Mesenchymal stem cell (in vitro differentiated cells and primary cell): Measurements from ENCODE around the gene ADPRHL1.
"Not testable (repeated sequence)": the region's sequence is repeated elsewhere in the genome, so short reads cannot be mapped to it uniquely, and the experiment has no call there.

Experiments
- DNase-seq: peaks from one replicate; pipeline ENCODE4 v3.0.0-alpha.2; 2013
- H2AFZ ChIP-seq: one replicate; pipeline ENCODE4 v1.6.1; 2013; ENCODE audit warnings: low read depth, mild to moderate bottlenecking, control low read depth, inconsistent platforms, low read length, moderate library complexity
- H2AK5ac ChIP-seq: 2 replicates; pipeline ENCODE4 v1.6.1; 2013; ENCODE audit warnings: low read length, moderate library complexity, mild to moderate bottlenecking, inconsistent platforms; ENCODE audit not compliant: severe bottlenecking
- H2BK120ac ChIP-seq: one replicate; pipeline ENCODE4 v1.6.1; 2013; ENCODE audit warnings: low read depth, mild to moderate bottlenecking, inconsistent platforms, low read length, moderate library complexity
- H2BK12ac ChIP-seq, 2 experiments: one replicate each; pipeline ENCODE4 v1.6.1; 2013; ENCODE audit warnings: inconsistent platforms in 2 of 2, low read length in 2 of 2, mild to moderate bottlenecking in 2 of 2, moderate library complexity in 2 of 2, control low read depth in 1 of 2
- H2BK15ac ChIP-seq: one replicate; pipeline ENCODE4 v1.6.1; 2013; ENCODE audit warnings: mild to moderate bottlenecking, low read depth, inconsistent platforms; ENCODE audit not compliant: poor library complexity, severe bottlenecking
- H2BK5ac ChIP-seq: 2 replicates; pipeline ENCODE4 v1.6.1; 2013; ENCODE audit warnings: low read depth, mild to moderate bottlenecking, low read length, control low read depth, inconsistent platforms; ENCODE audit not compliant: poor library complexity, severe bottlenecking
- H3K14ac ChIP-seq, 2 experiments: one replicate each; pipeline ENCODE4 v1.6.1; 2013; ENCODE audit warnings: inconsistent platforms in 2 of 2, low read length in 2 of 2, control low read depth in 1 of 2, mild to moderate bottlenecking in 1 of 2, moderate library complexity in 1 of 2
- H3K18ac ChIP-seq, 2 experiments: one replicate each; pipeline ENCODE4 v1.6.1; 2013; ENCODE audit warnings: inconsistent platforms in 2 of 2, low read length in 2 of 2, control low read depth in 1 of 2, low read depth in 1 of 2, mild to moderate bottlenecking in 1 of 2
- H3K23ac ChIP-seq, 2 experiments: one replicate each; pipeline ENCODE4 v1.6.1; 2013; ENCODE audit warnings: inconsistent platforms in 2 of 2, low read length in 2 of 2, mild to moderate bottlenecking in 2 of 2, moderate library complexity in 2 of 2, control low read depth in 1 of 2
- H3K27ac ChIP-seq: 2 replicates; pipeline ENCODE4 v1.5.1; 2013; ENCODE audit warnings: mild to moderate bottlenecking, moderate library complexity, low read length, control low read depth, inconsistent platforms; ENCODE audit not compliant: poor library complexity, severe bottlenecking
- H3K27me3 ChIP-seq, 2 experiments: 2 replicates each; pipeline versions ENCODE4 v1.6.1 to v1.7.0; 2013; ENCODE audit warnings: low read length in 2 of 2, mild to moderate bottlenecking in 2 of 2, moderate library complexity in 2 of 2, control low read depth in 1 of 2, inconsistent platforms in 1 of 2; ENCODE audit not compliant: control insufficient read depth in 1 of 2, insufficient read depth in 1 of 2
- H3K36me3 ChIP-seq, 2 experiments: 2 replicates each; pipeline versions ENCODE4 v1.6.1 to v1.7.0; 2013; ENCODE audit warnings: low read length in 2 of 2, control low read depth in 1 of 2, inconsistent platforms in 1 of 2, low read depth in 1 of 2, mild to moderate bottlenecking in 1 of 2; ENCODE audit not compliant: insufficient read depth in 2 of 2, control insufficient read depth in 1 of 2
- H3K4ac ChIP-seq, 2 experiments: one replicate each; pipeline ENCODE4 v1.6.1; 2013; ENCODE audit warnings: inconsistent platforms in 2 of 2, low read length in 2 of 2, mild to moderate bottlenecking in 2 of 2, moderate library complexity in 2 of 2, control low read depth in 1 of 2, low read depth in 1 of 2
- H3K4me1 ChIP-seq: 2 replicates; pipeline ENCODE4 v1.6.1; 2013; ENCODE audit warnings: low read depth, low read length, control low read depth; ENCODE audit not compliant: control insufficient read depth, insufficient read depth
- H3K4me2 ChIP-seq: 2 replicates; pipeline ENCODE4 v1.6.1; 2013; ENCODE audit warnings: low read length, mild to moderate bottlenecking, inconsistent platforms; ENCODE audit not compliant: poor library complexity, severe bottlenecking
- H3K4me3 ChIP-seq, 2 experiments: 2 replicates each; pipeline versions ENCODE4 v1.5.1 to v1.7.0; 2013; ENCODE audit warnings: low read length in 2 of 2, mild to moderate bottlenecking in 2 of 2, control low read depth in 1 of 2, low read depth in 1 of 2; ENCODE audit not compliant: insufficient read depth in 1 of 2
- H3K79me1 ChIP-seq: replicated peaks from 2 replicates; pipeline ENCODE4 v1.6.1; 2013; ENCODE audit warnings: mild to moderate bottlenecking, control low read depth, low read length, inconsistent platforms; ENCODE audit not compliant: poor library complexity, severe bottlenecking
- H3K9ac ChIP-seq: 2 replicates; pipeline ENCODE4 v1.7.0; 2013; ENCODE audit warnings: mild to moderate bottlenecking, low read length, moderate library complexity
- H3K9me3 ChIP-seq: 2 replicates; pipeline ENCODE4 v1.7.0; 2013; ENCODE audit warnings: mild to moderate bottlenecking, low read length; ENCODE audit not compliant: control insufficient read depth
- H4K8ac ChIP-seq: one replicate; pipeline ENCODE4 v1.6.1; 2013; ENCODE audit warnings: inconsistent platforms, mild to moderate bottlenecking, low read length, moderate library complexity
- H4K91ac ChIP-seq: one replicate; pipeline ENCODE4 v1.6.1; 2013; ENCODE audit warnings: mild to moderate bottlenecking, low read length, inconsistent platforms
- WGBS: methylation state at CpG from one replicate; pipeline ENCODE4 v1.1.7; 2013; ENCODE audit warnings: mixed read lengths; 5-methylcytosine and 5-hydroxymethylcytosine counted together

The ADPRHL1 gene

DNA sequence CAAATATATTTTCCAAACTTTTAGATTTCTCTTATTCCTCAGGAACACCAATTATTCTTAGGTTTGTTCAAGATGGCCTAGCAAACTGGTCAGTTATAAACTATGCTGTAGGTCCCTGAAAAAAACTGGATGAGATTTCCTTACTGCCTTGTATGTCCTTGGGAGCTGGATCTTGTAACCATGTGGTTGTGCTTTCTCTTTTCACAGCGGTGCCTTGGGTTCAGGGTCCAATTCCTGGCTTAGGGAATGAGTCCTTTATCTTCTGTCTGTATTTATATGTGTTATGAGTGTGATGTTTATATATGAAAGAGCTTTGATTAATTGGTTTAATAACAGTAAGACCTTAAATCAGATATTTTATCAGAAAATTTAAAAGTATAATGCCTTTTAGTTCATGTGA is 65.9 kb downstream of the ADPRHL1 start:
- Histone ChIP-seq H2BK5ac (no peak overlapping the region), H3K4me2 (no peak overlapping the region), H3K27me3 (no peaks in the 10 kb centered on the region), H2AK5ac (no peak overlapping the region), H3K79me1 (no peaks in the 10 kb centered on the region), H3K4ac (no peak overlapping the region), H4K8ac (no peak overlapping the region), H3K4me1 (no peaks in the 10 kb centered on the region), H3K18ac (no peak overlapping the region), H4K91ac (no peak overlapping the region), H3K23ac (no peak overlapping the region), H3K14ac (no peak overlapping the region), H2AFZ (no peak overlapping the region), H2BK12ac (no peak overlapping the region), H3K9me3 (peaks cover 38% of the 10 kb centered on the region), H2BK120ac (no peak overlapping the region), H3K27ac (no peak overlapping the region), H3K36me3 (no peaks in the 10 kb centered on the region), H3K4me3 (no peak overlapping the region), H3K9ac (no peak overlapping the region), H2BK15ac (no peak overlapping the region)
- 75% methylated on average over 1 of the region's 1 CpG for WGBS
- DNase-seq: no peak

DNA sequence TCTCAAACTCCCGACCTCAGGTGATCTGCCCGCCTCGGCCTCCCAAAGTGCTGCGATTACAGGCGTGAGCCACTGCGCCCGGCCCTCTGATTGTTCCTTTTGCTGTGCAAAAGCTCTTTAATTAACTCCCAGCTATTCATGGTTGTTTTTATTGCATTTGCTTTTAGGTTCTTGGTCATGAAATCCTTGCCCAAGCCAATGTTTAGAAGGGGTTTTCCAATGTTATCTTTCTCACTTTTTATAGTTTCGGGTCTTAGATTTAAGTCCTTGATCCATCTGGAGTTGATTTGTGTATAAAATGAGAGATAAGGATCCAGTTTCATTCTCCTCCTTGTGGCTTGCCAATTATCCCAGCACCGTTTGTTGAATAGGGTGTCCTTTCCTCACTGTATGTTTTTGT is 70.2 kb downstream of the ADPRHL1 start:
- H3K27ac ChIP-seq: no peak overlapping the region
- H3K4me2 ChIP-seq: no peak overlapping the region
- WGBS: 94% methylated on average over 7 of the region's 9 CpGs
- no peak overlapping the region for H2BK5ac ChIP-seq
- no peak overlapping the region for H3K9ac ChIP-seq
- H2BK15ac ChIP-seq: no peak overlapping the region
- no peak overlapping the region for H3K23ac ChIP-seq
- no peak overlapping the region for H4K8ac ChIP-seq
- no peak overlapping the region for H2BK12ac ChIP-seq
- no peak overlapping the region for H3K18ac ChIP-seq
- no peak overlapping the region for H2BK120ac ChIP-seq
- H3K36me3 ChIP-seq: no peaks in the 10 kb centered on the region
- H2AK5ac ChIP-seq: no peak overlapping the region
- H3K4me1 ChIP-seq: peaks cover 2% of the 10 kb centered on the region
- no peak overlapping the region for H3K4ac ChIP-seq
- no peak for DNase-seq
- H3K14ac ChIP-seq: no peak overlapping the region
- peaks cover 34% of the 10 kb centered on the region for H3K9me3 ChIP-seq
- H2AFZ ChIP-seq: no peak overlapping the region
- no peaks in the 10 kb centered on the region for H3K79me1 ChIP-seq
- no peak overlapping the region for H4K91ac ChIP-seq
- H3K4me3 ChIP-seq: no peak overlapping the region
- peaks cover 0 to under 1% of the 10 kb centered on the region in 2 experiments for H3K27me3 ChIP-seq

DNA sequence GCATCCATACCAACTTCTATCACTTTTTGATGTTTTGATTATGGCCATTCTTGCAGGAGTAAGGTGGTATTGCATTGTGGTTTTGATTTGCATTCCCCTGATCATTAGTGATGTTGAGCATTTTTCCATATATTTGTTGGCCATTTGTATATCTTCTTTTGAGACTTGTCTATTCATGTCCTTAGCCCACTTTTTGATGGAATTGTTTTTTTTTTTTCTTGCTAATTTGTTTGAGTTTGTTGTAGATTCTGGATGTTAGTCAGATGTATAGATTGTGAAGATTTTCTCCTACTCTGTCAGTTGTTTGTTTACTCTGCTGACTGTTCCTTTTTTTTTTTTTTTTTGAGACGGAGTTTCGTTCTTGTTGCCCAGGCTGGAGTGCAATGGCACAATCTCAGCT is 70.7 kb downstream of the ADPRHL1 start:
- H3K27ac ChIP-seq, DNase-seq, H3K4me3 ChIP-seq, H3K9ac ChIP-seq, H3K18ac ChIP-seq, H3K4me2 ChIP-seq, H3K4ac ChIP-seq, H3K14ac ChIP-seq, H3K23ac ChIP-seq, H2AK5ac ChIP-seq, H4K91ac ChIP-seq, H2AFZ ChIP-seq, H2BK5ac ChIP-seq, H2BK12ac ChIP-seq, H3K27me3 ChIP-seq, H2BK120ac ChIP-seq, H3K79me1 ChIP-seq, H4K8ac ChIP-seq, H3K4me1 ChIP-seq, H2BK15ac ChIP-seq, H3K36me3 ChIP-seq: not testable (repeated sequence)
- no CpG with 5 or more reads among the region's 2 CpGs for WGBS
- H3K9me3 ChIP-seq: peaks cover 34% of the 10 kb centered on the region

DNA sequence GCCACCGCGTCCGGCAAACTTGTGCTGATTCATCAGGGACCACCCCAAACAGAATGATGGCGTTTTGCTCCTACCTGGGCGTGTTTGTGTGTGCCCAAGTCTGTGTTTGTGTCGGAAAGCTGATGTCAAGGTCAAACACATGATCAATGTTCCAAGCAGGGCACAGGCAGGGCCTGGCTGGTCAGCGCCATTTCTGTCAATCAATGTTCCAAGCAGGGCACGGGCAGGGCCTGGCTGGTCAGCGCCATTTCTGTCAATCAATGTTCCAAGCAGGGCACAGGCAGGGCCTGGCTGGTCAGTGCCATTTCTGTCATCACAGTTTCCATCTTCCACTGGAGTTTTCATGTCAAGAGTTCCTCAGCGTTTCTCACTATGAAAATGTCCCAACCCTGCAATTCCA is 74.5 kb downstream of the ADPRHL1 start:
- Histone ChIP-seq H2BK15ac (no peak overlapping the region), H3K27me3 (peaks cover 15 to 24% of the 10 kb centered on the region in 2 experiments), H3K36me3 (no peaks in the 10 kb centered on the region), H2BK5ac (no peak overlapping the region), H3K4me3 (no peak overlapping the region), H3K27ac (no peak overlapping the region), H3K23ac (no peak overlapping the region), H2AK5ac (no peak overlapping the region), H4K8ac (no peak overlapping the region), H3K9ac (no peak overlapping the region), H3K79me1 (no peaks in the 10 kb centered on the region), H3K14ac (no peak overlapping the region), H3K4me2 (no peak overlapping the region), H3K4ac (no peak overlapping the region), H2AFZ (no peak overlapping the region), H3K18ac (no peak overlapping the region), H2BK120ac (no peak overlapping the region), H3K9me3 (peaks cover 17% of the 10 kb centered on the region), H4K91ac (no peak overlapping the region), H2BK12ac (no peak overlapping the region), H3K4me1 (peaks cover 2% of the 10 kb centered on the region)
- 91% methylated on average over 10 of the region's 10 CpGs for WGBS
- DNase-seq: no peak
